HG03196 (cell line): ENCODE data around the gene TMEM132D.
"Not testable (repeated sequence)": the region's sequence is repeated elsewhere in the genome, so short reads cannot be mapped to it uniquely, and the experiment has no call there.

Experiments
- ATAC-seq: cut with Tn5 transposase; IDR thresholded peaks from one replicate; pipeline ENCODE4 v1.9.1; 2021; ENCODE audit not compliant: unreplicated experiment

The TMEM132D gene

DNA sequence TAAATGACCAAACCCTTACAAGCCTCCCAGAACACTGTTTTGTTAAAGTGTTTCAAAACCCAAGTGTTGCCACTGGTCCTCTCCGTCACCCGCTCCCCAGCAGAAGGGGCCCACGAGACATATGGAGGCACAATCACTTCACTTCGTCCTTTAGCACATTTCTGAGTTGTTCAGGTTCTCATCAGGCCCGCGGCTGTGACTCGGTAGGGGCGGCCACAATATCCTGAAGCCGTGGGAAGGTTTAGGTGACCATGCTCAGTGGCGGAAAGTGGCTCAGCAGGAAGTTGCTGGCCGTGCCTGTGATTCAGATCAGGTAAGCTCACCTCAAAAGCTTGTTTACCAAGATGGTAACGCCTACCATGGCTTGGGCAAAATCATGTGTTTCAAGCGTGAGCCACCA, 823.0 kb downstream of the TMEM132D start:
- ATAC-seq = no peak

DNA sequence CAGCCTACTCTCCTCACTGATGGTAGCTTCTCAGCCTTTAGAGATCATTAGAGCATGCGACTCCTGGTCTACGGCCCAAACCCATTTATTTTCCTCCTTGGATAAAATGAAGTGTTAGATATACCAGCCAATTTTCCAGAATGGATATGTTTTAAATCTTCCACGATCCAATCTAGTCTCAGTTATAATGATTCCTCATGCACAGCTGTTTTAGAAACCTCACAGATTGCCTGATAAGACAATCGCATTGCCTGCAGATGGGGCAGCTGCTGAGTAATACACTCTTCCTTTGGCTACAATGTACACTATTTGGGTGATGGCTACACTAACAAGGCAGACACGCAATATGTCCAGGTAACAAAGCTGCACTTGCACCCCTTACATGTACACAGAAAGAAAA, 823.4 kb downstream of the TMEM132D start:
- no peak for ATAC-seq

DNA sequence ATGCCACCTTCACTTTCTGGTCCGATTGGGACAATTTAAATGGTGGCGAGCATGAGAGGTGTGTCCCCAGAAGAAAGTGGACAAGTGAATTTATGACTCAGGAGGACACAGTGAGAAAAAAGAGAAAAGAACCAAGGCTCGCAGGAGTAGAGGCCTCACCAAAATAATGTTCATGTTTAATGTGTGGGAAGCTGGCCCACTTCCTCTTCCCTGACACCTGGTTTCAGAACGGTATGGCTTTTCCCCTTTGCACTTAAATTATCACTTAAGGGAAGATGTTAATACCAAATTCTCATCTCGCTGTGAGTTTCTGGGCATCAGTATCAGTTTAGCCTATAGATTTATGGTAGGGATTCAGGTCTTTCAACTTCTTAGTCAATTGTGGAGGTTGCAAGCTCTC, 824.1 kb downstream of the TMEM132D start:
- ATAC-seq = no peak

DNA sequence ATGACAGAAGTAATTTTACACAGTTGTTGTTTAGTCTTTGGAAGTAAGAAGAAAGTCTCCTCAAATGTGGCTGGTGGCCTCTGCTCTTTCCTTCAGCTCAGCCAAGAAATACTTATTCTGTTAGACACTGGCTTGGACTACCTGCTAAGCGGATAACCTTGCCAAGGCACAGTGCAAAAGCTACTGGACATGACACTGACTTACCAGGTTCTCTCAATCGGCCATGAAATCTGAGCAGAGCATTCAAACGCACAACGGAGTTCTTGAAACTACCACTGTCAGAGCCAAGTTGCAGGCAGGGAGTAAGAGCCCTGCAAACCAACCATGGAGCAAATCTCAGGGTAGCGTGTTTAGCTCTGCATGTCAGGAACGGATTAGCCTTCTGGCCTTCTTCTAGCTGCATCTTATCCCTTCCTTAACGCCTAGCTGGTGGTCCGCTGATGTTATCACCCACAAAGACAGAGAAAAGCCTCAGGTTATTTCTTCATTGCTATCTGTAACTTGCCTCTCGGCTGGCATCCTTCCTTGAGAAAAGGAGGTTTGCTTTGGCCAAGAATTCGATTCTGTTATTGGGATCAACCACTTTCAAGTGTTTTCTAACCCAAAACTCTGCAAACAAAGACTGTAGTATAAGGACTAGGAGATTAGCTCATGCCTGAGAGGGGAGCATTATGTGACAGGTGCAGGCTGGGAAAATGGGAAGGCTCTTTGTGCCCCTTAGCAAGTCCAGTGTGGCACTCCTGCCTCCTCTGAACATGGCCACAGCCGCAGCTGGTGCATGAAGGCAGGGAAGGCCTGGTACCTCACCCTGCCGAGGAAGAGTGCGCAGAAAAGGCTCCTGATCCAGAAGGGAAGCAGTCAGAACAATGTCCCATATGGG, 827.1 kb downstream of the TMEM132D start:
- ATAC-seq = no peak

DNA sequence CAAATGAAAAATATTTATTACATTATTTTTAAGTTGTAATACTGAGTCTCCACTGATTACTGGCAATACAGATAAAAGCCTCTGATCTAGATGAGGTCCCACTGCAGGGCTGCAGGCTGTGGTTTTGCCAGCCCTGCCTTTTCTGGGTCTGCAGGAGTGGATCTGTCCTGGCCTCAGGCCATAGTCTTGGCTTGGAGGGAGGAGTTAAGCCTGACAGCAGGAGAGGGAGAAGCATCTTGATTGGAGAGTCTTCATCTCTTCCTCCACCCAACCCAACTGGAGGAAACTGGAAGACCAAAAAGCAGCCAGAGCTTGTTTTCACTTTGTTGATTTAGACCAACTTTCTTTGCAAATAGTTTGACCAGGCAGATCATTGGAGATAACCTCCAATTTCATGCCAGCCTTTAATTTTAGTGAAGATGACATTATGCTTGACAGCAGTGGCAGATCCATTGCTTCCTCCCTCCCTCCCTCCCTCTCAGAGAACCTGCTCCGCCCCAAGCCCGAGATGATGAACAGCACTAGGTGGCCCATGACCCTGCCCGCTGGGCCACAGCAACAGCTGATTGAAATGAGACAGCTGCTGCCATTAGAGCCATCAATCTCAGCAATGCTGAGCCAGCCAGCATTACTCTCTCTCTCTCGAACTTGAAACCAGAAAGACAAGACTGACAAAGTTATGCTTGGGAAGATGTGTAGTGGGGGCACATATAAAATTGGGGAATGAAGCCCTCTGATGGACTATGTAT, 828.2 kb downstream of the TMEM132D start:
- no peak for ATAC-seq

DNA sequence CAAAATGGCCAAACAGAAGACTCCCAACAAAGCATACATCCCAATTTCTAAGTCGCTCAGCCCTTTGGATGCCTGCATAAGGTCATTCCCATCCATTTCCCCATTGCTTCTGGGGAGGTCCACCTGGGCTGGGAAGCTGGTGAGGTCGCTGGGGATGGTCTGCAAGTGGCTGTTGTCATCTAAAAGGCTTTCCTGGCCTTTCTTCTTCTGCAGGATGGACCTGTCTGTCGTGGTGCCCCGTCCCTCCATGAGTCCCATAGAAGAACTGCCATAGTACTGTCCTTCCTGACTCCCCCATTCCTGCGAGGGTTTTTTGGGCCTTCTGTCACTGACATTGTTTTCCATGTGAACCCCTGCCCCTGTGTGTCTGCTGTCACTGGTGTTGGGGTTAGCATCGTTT, 829.4 kb downstream of the TMEM132D start:
- ATAC-seq = no peak

DNA sequence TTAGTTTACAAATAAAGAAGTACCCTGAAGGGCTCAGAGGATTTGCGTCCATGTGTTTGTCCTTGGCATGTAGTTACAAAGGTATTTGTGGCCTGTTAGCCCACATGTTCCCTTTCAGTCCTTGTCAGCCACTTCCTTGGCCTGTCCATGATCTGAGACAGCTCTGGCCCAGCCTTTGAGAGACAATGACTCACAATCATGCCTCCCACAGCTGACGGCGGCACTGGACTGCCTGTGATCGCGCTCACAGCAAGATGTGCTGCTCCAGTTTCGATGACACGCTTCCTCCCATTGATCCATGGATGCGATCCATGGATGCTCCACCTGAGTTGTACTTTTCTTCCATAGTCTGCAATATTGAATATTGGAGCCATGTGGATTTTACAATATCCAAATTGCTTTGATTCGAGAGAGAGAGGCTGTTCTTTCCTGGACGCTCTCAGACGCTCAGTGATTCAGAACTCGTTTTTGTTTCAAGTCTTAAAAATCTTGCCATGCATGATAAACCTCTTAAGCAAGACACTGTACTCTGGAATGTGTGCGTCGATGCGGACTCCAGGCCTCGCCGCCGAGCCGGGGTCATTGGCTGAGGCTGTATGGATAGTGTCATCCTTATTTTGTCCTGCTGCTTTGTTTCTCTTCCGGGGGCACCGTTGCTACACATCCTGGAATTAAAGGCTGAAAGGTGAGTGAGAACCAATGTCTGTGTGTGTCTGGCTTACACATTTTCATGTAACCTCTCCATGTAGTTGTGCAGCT, 830.5 kb downstream of the TMEM132D start:
- ATAC-seq = no peak

DNA sequence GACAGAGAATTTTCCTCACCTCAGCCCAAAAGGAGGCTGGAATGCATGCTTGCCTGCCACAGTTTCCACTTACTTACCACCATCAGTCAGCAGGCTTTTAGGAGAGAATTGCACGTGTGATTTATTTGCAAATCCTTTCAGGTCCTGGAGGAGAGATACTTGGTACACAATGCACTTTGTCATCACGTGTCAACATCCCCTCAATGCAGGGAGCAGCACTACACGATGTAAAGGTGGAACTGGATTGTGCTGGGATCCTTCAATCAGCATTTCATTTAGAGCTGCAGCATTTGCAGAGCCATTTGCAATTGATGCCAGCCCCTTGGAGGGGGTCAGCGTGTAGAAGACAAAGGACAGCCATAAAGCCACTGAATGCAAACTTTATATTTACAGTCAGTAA, 832.5 kb downstream of the TMEM132D start:
- no peak for ATAC-seq

DNA sequence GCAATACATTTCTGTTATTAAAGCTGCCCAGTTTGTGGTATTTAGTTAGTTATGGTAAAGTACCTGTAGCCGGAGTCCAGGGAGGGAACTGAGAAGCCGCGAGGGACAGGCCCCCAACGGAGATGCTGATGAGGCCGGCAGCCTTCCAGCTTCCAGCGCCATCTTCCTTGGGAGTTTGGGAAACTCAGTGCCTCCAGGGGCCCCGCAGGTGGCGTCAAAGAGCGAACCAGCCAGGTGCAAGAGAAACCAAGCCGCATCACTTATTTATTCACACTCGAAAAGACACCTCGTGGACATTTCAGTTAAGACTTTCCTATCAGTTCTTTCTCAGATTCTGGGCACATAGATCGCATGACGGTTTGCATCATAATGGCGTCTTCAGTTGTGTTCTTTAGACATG, 833.9 kb downstream of the TMEM132D start:
- no peak for ATAC-seq

DNA sequence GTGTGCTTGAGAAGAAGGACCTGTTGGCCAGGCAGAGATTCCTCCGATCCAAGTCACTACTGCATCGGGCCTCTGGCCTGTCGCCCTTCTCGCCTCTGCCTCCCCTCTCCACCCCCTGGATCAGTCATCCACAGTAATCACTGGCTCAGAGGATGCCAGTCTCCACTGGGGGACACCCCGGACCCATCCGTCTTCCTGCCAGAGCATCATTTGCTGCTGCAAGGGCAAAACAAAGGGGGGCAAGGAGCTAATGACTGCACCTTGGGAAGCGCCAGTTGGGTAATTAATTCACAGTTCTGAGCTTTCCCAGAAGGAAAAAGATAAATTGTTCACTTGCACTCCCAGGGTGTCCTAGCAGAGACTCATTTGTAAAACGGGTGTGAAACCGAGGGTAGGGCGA, 835.1 kb downstream of the TMEM132D start:
- no peak for ATAC-seq

DNA sequence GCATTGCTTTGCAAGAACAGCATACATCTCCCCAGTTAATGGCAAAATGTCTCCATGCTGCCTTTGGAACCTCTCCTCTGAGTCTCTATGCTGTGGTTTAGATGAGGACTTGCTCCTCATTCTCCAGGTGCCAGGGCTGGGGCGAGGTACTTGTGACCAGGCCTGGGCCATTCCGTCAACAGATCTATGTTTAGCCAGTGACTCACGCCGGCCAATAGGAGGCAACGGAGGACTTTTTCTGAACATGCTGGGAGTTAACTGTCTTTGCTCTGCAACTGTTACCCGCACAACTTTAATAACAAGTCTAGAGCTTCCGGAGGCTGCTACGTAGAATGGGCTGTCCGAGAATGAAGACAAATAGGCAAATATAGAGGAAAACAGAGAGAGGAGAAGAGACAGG, 836.3 kb downstream of the TMEM132D start:
- ATAC-seq = no peak

DNA sequence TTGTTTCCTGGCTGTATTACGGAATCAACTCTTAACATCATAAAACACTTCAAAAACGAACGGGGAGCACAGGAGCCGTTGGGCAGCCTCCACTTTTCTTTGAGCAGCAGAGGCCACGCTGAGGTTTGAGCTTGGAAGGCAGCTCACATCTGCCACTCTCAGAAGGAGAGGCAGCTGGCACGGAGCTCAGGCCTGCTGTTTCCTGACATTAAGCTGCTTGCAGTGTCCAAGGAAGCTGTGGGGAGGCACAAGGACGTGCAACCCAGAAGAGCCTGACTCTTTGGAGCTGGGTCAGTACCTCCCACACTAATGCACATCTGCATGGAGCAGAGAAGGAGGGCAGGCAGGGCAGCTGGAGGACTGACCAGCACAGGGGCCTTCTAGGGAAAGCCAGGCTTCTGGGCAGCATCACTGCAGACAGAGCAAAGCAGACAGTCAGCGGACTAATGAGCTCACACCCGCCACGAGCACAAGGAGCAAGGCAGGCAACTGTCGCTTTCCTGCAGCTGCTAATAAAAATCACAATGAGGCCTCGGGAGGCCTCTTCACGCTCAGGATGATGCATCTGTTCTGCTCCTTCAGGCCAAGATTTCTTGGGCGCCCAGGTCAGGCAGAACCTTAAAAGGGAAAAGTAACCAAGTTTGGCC, 839.5 kb downstream of the TMEM132D start:
- no peak for ATAC-seq

DNA sequence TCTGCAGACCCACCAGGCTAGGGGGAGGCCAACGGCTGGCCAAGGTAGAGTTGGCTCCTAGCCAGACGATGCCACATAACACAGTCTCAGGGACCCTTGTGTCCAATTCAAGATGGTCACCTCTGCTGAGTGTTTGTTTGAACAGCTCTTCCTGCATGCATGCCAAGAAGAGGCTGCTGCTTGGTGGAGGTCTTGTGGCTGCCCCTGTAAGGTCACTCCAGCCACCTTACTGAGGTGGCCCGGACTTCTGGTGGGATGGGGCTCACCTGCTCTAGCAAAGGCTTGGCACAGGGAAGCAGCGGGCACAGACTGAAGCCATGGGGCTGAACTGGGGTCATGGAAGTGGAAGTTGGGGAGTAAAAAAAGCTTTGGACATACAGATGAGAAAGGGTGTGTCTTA, 840.2 kb downstream of the TMEM132D start:
- ATAC-seq = no peak

DNA sequence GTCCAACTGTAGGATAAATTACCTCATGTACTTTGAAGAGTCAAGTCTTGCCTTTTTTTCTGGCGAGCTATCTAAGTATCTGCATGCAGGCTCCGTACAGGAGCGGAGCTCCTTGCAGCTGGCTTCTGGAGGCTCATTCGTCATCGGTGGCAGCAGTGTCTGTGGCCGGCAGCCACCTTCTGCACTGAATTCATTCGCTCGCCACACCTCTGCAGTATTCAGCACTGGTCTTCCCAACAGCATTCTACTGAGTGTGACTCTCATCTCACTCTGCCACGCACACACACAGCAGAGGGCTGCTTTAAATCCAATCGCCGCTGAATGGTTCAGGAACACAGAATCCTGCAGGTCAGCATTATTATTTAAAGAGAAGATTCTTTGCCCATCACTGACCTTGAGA, 850.6 kb downstream of the TMEM132D start:
- ATAC-seq = no peak

DNA sequence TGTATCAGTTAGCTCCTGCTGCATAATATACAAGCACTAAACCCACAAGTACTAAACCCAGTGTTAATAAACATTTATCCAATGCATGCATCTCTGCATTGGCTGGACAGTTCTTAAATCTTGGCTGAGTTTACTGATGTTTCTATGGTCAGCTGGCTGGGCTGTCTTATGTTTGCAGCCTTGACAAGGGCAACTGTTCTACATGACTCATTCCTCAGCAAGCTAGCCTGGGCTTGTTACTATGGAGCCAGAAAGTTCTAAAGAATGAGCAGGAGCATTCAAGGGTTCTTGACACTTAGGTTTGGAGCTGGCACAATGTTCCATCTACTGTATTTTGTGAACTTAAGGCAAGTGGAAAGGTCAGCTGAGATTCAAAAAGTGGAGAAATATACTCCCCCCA, 851.5 kb downstream of the TMEM132D start:
- ATAC-seq = no peak

DNA sequence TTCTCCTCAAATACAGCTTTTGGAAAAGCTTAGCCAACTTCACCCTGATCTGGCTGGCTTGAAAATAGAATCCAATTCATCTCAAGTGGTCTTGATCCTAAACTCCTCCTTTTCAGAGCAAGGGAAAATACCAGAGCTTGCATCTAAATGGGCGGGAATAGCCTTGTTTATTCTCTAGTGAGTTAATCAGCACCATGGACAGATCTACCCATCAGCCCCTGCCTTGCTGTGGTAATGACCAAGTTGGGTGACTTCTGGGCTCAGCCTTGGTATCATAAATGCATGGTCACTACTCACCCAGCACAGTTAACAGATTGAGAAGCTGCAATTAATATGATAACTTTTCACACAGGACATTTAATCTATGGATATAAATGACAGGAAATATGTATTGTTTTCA, 853.9 kb downstream of the TMEM132D start:
- ATAC-seq = no peak

DNA sequence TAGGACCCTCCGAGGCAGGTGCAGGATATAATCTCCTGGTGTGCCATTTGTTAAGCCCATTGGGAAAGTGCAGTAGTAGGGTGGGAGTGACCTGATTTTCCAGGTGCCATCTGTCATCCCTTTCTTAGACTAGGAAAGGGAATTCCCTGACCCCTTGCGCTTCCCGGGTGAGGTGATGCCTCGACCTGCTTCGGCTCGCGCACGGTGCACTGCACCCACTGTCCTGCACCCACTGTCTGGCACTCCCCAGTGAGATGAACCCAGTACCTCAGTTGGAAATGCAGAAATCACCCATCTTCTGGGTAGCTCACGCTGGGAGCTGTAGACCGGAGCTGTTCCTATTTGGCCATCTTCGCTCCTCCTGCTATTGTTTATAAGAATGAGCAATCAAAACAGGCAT, 860.5 kb downstream of the TMEM132D start:
- ATAC-seq = not testable (repeated sequence)

DNA sequence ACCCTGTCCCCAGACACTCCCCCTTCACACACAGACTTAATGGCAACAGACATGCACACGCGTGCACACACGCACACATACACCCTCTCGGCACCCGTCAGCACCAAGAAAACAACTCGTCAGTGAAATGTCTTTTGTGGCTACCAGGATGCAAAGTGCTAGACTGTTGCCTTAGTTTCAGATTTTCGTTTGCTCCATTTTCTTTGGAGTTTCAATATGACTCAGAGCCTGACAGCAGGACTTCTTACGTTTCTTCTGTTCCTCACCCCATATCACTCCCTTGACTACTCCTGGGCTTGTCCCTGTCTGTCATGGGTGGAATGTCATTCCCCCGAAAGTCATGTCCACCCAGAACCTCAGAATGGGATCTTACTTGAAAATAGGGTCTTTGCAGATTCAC, 867.7 kb downstream of the TMEM132D start:
- no peak for ATAC-seq

DNA sequence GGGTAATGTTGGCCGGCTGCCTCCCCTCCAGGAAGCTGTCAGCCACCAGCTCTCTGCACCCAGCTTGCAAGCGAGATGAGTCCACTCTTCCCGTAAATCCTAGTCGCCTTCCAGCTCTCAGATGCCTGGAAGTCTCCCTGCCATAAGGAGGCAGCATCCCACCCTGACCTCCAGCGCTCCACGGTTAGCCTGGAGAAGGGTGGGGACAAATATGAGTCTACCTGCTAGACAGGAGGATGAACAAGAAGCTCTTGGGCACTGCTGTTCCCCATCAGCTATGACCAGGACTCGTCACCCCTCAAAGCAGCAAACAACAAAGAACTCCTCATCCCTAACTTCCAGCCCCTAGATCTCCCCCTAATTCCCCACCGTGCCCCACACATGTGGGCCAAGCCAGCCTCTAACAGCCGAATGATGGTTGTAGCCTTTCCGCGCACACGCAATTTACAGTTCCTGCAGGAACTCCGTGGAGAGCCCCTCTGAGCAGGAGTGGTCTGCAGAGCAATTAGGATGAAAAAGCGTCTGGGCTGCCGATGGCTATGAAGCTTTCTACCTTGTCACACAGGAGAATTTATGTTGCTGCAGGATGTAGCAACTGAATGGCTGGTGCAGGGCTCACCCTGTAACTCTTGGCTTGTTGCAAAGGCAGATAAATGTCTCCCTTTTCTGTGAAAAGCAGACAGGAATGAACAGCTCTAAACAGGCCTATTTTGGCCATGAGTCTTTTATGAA, 869.1 kb downstream of the TMEM132D start:
- ATAC-seq = no peak

DNA sequence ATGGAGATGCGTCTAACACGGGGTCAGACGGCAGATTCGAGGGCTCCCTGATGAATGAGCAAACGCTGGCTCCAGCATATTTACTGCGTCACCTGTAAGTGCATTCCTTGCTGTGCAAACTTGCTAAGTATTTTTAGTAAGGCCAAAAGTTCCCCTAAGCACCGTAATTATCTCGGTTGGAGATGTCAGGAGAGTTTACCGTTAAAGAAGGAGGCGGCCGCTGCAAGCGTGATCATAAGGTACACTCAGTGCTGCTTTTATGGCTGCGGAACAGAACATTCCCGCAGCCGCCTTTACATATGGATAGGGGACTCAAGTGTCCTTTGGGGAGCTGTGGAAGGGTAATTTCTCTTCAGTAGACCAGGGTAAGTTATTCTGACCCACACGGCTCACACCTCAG, 875.0 kb downstream of the TMEM132D start:
- ATAC-seq = no peak

DNA sequence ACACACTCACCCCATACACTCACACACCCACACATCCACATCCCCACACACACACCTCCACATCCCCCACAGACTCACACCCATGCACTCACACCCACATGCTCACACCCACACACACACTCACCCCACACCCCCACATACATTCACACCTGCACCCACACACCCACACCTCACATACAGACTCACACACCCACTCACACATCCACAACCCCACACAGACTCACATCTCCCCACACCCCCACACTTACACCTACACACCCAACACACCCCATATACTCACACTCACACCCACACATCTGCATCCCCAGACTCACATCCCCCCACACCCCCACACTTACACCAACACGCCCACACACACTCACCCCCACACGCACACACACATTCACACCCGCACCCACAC, 878.8 kb downstream of the TMEM132D start:
- ATAC-seq = no peak
